ENCODE data around the gene FGD2. TPM values are rescaled to one million over a fixed set of nuclear protein-coding genes. Genes with fewer than 3 reads are reported as not detected.
A peak's percentile ranks its signal among the peaks of the same experiment; 100 is the strongest.

FGD2 gene
- total and polyA plus RNA-seq, 11 donors = 1.4 to 45.8 (median 4.9) TPM

DNA sequence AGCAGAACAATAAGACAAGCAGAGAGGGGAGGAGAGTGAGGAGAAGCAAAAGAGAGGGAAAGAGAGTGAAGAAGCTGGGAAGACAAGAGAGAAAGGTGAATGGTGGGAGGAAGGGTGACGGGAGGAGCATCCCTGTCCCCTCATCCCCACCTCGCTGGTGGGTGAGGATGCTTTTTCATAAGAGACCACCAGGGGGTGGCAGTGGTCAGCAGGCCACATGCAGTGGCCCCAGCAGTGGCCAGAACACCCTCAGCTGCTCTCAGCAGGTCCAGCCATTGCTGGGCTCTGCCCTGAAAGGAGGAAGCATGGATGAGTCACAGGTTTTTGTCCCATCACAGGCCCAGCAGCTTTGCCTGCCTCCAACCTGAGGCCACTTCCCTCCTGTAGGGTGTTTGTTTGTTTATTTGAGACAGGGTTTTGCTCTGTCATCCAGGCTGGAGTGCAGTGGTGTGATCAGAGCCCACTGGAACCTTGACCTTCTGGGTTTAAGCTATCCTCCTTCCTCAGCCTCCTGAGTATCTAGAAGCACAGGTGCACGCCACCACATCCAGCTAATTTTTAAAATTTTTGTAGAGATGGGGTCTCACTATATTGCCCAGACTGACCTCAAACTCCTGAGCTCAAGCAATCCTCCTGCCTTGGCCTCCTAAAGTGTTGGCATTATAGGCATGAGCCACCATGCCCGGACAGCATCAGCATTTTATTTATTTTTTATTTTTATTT lies 24.0 kb downstream of the FGD2 start:
- DNase-seq = peak; percentile 69 to 87 (median 82)
- intact Hi-C loops (cut with DNase I) = loop anchor here in 9 of 10 donors (1.0 to 10.0 kb wide), 10 partner anchors 143 to 183 kb away; partner anchors contain the start of gene PIM1 (in 4 of the 9)
- peaks cover 0 to 21% (median 0%) of the 10 kb centered on the region in 12 donors for H3K4me1 ChIP-seq
- peaks cover 0 to 54% (median 0%) of the 10 kb centered on the region in 9 donors for H3K36me3 ChIP-seq
- H3K27me3 ChIP-seq = no peaks in the 10 kb centered on the region
- peak overlapping the region in 1 of 12 donors; percentile 47 for H3K27ac ChIP-seq
- H3K4me3 ChIP-seq = no peak overlapping the region
- 58 to 64% (median 63%) methylated on average over 4 of the region's 4 CpGs for WGBS, 4 donors
- ATAC-seq = peak; percentile 84 to 96 (median 95)
- H3K9me3 ChIP-seq = peaks cover 0 to 9% (median 0%) of the 10 kb centered on the region in 12 donors
- TF ChIP-seq POLR2A (IDR thresholded peaks at IDR 0.05) = peak in 1 of 2 donors; percentile 16
- TF ChIP-seq CTCF (IDR thresholded peaks at IDR 0.05) = peak; percentile 65 to 89 (median 78)

- 95% methylated on average over 2 of the region's 2 CpGs for WGBS, 4 donors
- Histone ChIP-seq H3K4me1 (peaks cover 0 to 21% (median 0%) of the 10 kb centered on the region in 12 donors), H3K9me3 (peaks cover 0 to 9% (median 0%) of the 10 kb centered on the region in 12 donors), H3K27ac (peak overlapping the region in 1 of 12 donors; percentile 47), H3K27me3 (no peaks in the 10 kb centered on the region), H3K36me3 (peaks cover 0 to 43% (median 0%) of the 10 kb centered on the region in 9 donors), H3K4me3 (no peak overlapping the region)
- ATAC-seq (no peak), DNase-seq (no peak)
- TF ChIP-seq POLR2A (IDR thresholded peaks at IDR 0.05) (no peak), CTCF (IDR thresholded peaks at IDR 0.05) (no peak)
- intact Hi-C loops (cut with DNase I) = loop anchor here in 1 of 10 donors (5.0 kb wide), 1 partner anchor 87 kb away; no protein-coding TSS in a partner anchor
These were observed 25.1 kb downstream of the FGD2 start for GRCh38 chr6:37030599-37030998.

- Histone ChIP-seq H3K36me3 (peaks cover 0 to 31% (median 0%) of the 10 kb centered on the region in 9 donors), H3K27me3 (no peaks in the 10 kb centered on the region), H3K4me1 (peaks cover 0 to 21% (median 0%) of the 10 kb centered on the region in 12 donors), H3K4me3 (no peak overlapping the region), H3K9me3 (peaks cover 0 to 9% (median 0%) of the 10 kb centered on the region in 12 donors), H3K27ac (no peak overlapping the region)
- 83 to 91% (median 85%) methylated on average over 7 of the region's 7 CpGs for WGBS, 4 donors
- DNase-seq = no peak
- intact Hi-C loops (cut with DNase I) = loop anchor here in 1 of 10 donors (5.0 kb wide), 1 partner anchor 85 kb away; no protein-coding TSS in a partner anchor
- no peak for ATAC-seq
- no peak for TF ChIP-seq CTCF (IDR thresholded peaks at IDR 0.05)
These were observed 26.8 kb downstream of the FGD2 start for GRCh38 chr6:37032239-37032638.

DNA sequence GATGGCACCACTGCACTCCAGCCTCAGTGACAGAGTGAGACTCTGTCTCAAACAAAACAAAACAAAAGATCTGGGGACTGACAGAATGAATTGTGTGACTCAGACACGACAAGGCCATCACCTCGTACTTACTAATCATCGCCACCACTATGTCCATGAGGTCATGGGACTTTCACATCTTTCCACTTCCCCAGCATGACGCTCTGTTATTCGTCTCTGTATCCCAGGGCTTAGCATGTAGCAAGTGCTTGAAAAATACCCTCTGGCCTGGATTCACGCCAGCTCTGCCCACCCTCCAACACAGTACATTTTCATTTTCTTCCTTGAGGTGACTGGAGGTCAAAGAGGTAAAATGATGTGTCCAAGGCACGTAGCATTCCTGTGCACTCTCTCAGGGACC lies 27.8 kb downstream of the FGD2 start:
- TF ChIP-seq CTCF (IDR thresholded peaks at IDR 0.05) (no peak), POLR2A (IDR thresholded peaks at IDR 0.05) (no peak)
- DNase-seq (no peak), ATAC-seq (no peak)
- H3K27me3 ChIP-seq = no peaks in the 10 kb centered on the region
- WGBS, 4 donors = 85 to 90% (median 87%) methylated on average over 7 of the region's 7 CpGs
- H3K36me3 ChIP-seq = peaks cover 0 to 21% (median 0%) of the 10 kb centered on the region in 9 donors
- H3K4me1 ChIP-seq = peaks cover 0 to 28% (median 0%) of the 10 kb centered on the region in 12 donors
- intact Hi-C loops (cut with DNase I) = loop anchor here in 1 of 10 donors (5.0 kb wide), 1 partner anchor 84 kb away; no protein-coding TSS in a partner anchor
- peak overlapping the region in 1 of 12 donors; percentile 18 for H3K27ac ChIP-seq
- peaks cover 0 to 9% (median 0%) of the 10 kb centered on the region in 12 donors for H3K9me3 ChIP-seq
- no peak overlapping the region for H3K4me3 ChIP-seq
